GM18498 (cell line): ENCODE measurements around the gene KLHL36.
A peak's percentile ranks its signal among the peaks of the same experiment; 100 is the strongest.
"Not testable (repeated sequence)": the region's sequence is repeated elsewhere in the genome, so short reads cannot be mapped to it uniquely, and the experiment has no call there.

Experiments
- ATAC-seq: cut with Tn5 transposase; IDR thresholded peaks from one replicate; pipeline ENCODE4 v1.9.1; 2021; ENCODE audit warnings: mild to moderate bottlenecking, moderate library complexity; ENCODE audit not compliant: unreplicated experiment

The KLHL36 gene

DNA sequence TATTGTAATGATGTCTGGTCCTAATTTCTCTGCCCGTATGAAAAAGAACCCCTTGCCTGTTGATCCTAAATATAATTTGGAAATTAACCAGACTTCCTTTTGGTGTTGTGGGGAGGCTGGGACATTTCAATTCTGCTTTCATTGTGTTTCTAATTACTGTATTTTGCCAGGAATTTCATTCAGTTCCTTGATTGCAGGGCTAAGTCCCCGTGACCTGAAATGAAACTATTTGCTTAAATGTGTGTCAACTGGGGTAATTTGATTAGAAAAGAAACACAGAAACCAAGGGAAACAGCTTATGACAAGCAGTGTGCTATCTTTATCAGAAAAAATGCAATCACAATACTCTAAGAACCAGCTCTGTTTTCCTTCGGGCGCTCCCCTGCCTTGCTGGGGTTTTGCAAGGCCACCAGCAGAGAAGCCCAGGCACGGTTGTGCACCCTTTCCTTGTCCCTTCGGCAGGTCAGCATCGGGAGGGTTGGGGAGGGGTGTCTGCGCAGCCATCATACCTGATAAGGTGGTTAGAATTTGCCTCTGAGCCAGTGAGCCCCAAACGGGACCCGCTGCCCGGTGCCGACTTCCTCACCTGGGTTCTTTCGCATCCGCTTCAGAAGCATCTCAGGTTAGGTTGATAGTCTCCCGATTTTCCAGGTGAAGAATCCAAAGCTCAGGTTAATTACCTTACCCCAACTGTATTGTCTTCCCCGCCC, 19.4 kb downstream of the KLHL36 start:
- no peak for ATAC-seq

DNA sequence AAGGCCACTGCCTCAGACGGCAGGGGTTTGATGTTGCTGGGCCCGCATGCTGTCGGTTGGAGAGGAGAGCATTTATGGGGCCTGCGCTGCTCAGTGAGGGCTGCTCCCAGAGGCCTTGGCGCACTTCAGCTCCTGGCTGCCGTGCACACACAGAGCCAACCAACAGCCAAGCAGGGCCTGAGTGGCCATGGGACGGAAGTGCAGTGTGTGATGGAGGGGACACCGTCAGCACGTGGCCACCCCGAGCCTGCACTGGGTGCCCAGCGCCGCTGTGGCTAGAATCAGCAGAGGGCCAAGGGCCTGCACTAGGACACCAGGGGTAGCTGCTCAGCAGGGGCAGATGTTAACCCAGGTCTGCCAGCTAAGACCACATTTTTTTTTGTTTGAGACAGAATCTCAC, 21.8 kb downstream of the KLHL36 start:
- no peak for ATAC-seq

DNA sequence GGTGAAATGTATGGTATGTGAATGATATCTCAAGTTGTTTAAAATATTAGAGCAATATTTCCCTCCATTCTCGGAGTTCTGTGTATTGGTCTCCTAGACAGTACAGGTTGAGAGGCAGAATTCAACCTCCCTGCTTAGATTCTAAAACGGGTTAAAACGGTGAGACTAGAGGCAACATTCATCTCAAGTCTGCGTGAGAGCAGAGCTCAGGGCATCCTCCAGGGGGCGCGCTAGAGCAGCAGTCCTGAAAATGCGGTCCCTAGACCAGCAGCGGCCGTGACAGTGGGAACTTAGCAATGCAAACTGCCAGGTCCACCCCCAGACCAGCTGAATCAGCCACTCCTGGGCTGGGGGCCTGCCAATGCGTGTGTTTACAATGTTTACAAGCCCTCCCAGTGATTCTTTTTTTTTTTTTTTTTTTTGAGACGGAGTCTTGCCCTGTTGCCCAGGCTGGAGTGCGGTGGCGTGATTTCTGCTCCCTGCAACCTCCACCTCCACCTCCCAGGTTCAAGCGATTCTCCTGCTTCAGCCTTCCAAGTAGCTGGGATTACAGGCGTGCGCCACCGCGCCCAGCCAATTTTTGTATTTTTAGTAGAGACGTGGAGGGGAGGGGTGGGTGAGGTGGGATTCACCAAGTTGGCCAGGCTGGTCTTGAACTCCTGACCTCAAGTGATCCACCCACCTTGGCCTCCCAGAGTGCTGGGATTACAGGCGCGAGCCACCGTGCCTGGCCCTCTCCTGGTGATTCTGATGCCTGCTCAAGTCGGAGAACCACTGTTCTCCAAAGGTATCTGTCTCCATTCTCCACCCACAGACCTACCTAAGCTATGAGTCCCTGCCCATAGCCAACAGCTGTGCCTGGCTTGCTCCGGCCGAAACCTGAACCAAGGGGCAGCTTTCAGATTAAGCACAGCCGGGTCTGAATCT, 24.2 kb downstream of the KLHL36 start:
- no peak for ATAC-seq

DNA sequence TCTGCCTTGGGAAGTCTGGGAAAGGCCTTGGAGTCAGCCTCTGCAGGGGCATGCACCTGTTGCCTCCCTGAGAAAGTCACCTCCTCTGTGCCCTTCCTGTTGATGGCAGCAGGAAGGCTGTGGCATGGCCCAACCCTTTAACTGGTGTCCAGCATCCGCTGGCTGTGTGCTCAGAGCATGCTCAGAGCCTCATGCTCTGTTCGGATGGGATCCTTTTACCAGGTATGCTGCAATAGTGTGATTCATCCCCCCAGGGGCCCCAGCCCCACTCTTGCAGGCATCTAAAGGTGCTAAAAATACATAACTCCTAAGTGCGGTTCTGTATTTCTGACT, 24.9 kb downstream of the KLHL36 start:
- ATAC-seq: no peak

DNA sequence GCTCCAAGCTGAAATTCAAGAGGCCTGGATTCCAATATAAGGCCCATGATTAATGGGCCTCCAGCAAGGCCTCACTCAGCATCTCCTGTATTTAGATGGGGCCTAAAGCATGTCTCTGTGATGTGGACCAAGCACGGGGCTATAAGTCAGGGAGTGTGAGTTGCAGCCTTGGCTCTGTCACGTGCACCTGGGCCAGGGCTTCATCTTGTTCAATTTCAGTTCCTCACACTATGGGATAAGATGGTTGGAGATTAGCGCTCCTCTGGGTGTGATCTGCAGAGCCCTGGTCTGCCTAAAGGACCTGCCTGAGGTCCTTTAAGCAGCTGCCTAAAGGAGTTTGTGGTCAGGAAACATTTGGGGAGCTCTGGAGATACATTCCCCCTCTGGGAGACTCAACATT, 25.2 kb downstream of the KLHL36 start:
- no peak for ATAC-seq

DNA sequence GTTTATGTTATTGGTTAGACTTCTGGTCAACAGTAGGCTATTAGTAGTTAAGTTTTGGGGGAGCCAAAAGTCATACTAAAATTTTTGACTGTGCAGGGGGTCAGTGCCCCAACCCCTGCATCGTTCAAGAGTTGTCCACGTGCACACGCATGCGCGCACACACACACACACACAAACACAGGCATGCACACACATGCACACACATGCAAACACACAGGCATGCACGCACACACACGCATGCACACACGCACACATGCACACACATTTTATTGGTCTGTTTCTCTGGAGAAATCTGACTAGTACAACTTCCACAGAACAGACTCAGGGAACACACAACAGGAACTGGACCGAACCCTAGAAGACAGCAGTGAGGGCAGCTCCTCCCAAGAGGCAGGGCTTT, 27.1 kb downstream of the KLHL36 start:
- no peak for ATAC-seq

DNA sequence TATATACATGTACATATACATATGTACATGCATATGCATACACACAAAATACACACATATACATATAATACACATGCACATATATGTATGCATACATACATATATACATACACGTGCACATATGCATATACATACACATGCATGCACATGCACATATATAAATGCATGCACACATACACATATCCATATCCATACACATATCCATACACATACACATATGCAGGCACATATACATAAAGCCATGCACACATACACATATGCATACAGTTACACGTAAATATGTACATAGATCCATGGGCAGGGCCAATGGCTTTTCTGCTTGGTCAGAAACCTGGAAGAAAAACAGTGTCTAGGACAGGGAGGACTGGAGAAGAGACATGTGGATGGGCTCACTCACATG, 27.6 kb downstream of the KLHL36 start:
- ATAC-seq: no peak

DNA sequence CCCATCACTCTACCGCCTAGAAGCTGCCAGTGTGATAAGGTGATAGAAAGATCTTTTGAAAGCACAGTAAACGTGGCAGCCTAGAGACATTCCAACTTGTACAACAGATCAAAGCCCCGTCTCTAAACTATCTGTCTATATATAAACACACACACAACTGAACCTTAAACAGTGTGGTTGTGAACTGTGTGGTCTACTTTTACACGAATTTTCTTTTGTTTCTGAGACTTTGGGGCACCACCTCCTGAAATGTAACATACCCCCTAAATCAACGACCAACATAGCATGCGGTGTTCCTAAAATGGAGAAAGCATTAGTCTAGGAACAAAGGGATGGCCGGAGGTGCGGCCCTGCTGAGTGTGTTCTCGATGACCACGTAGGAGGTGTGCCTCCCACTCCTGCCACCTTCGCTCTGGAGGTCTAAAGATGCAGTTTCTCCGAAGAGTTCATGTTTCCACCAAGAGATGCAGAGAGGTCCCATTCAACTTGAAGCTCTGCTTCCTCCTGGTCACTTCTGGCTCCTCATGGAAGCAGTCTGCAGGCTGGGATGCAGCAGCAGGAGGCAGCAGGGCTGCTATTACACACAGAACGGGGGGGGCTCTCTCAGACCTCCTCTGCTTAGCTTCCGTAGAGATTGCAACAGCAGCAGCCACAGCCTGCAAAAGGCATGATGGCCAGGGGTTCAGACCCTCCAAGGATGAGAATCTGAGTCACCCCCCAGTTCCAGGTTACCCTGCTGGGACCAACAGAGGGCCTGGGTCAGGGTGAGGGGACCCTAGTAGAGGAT, 28.9 kb downstream of the KLHL36 start:
- no peak for ATAC-seq

DNA sequence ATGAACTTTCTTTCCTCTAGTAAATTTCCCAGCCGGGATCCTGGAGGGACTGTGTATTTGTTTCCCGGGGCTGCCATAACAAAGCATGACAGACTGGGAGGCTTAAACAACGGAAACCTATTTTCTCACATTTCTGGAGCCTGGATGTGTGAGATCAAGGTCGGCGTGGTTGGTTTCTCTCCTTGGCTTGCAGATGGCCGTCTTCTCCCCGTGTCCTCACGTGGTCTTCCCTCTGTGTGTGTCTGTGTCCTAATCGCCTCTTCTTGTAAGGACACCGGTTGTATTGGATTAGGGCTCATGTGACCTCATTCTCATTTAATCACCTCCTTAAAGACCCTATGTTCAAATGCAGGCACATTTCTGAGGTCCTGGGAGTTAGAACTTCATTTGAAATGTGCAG, 29.5 kb downstream of the KLHL36 start:
- ATAC-seq: no peak

DNA sequence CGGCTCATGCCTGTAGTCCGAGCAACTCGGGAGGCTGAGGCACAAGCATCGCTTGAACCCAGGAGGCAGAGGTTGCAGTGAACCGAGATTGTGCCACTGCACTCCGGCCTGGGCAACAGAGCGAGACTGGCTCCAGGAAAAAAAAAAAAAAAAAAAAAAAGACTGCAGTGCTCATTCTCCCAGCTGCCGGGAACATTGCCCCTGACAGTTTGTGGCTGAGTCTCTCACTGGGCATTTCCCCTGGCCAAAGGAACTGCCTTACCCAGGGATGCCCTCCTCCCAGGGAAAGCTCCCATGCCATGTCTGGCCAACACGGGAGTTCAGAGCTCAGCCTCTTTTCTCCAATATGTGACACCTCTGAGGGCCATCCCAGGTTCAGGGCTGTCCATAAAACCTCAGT, 30.2 kb downstream of the KLHL36 start:
- ATAC-seq: no peak

DNA sequence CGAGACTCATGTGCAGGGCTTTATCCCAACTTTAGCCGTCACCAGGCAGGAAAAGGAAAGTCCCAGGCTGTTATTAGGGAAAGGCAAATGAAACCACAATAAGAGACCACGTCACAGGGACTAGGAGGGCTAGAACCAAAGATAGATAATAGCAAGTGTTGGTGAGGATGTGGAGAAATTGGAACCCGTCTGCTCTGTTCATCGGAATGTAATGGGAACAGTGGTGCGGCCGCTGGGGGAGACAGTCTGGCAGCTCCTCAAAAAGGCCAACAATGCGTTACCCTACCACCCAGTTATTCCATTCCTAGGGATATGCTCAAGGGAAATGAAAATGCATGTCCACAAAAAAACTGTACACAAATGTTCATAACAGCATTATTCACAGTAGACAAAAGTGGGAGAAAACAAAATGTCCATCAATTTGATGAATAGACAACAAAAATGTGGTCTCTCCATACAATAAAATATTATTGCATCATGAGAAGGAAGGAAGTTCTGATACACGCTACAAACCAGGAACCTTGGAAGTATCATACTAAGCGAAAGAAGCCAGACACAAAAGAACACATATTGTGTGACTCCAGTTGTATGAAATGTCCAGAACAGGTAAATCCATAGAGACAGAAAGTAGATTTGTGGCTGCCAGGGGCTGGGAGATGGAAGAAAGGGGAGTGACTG, 32.0 kb downstream of the KLHL36 start:
- no peak for ATAC-seq

DNA sequence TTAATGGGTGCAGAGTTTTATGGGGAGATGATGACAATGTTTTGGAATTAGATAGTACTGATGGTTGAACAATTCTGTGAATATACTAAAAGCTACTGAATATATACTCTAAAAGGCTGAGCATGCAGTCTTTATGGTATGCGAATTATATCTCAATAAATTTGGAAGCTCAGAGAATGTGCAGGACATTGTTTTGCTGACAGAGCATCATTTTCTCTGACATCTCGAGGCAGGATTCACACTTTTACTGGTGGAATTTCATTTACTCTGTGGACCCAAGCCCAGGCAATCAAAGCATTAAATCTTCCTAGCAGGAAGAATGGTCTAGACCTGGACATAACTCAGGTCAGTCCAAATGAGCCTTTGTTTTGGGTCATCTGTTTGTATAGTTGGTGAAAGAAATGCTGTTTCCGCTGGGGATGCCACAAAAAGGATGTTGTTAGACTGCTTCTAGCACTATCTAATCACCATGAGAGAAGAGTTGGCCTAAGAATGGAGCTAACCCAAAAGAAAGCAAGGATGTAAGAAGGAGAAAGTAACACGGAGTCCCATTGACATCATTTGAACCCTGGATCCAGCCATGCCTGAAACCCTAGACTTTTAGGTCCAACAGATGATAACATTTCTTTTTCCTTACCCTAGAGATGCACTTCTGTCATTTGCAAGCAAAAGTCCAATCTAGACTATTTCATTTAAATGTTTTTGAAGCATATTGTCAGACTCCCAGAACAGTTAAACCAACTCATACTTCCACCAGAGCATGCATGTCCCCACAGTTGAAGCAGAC, 32.7 kb downstream of the KLHL36 start:
- no peak for ATAC-seq

DNA sequence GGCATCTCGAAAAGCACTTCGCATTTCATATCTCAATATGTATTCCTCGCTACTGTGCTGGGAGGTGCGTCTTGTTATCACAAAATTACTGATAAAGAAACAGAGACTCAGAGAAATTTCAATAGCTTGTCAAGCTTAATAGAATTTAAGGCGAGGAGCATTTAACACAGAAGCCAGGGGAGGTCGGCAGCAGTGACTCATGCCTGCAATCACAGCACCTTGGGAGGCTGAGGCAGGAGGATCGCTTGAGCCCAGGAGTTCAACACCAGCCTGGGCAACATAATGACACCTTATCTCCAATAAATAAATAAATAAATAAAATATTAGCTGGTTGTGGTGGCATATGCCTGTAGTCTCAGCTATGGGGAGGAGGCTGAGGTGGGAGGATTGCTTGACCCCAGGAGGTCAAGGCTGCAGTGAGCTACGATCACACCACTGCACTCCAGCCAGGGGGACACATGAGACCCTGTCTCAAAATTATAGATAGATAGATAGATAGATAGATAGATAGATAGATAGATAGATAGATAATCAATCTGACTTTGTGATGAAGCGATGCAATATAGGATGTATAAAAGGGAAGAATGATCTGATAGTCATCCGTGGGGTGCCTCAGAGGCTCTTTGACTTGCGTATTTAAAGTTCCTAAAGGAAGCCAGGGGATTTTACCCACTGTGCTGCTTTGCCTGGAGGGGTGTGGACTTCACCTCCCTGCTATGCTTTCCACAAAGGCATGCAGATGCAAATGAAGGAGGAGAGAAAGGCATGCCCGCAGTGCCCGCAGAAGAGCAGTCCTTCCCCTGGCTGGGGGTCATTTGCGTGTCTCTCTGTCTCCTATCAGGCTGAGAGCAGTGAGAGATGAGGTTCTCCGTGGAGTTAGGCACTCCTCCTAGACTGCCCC, 35.6 kb downstream of the KLHL36 start:
- ATAC-seq: no peak

DNA sequence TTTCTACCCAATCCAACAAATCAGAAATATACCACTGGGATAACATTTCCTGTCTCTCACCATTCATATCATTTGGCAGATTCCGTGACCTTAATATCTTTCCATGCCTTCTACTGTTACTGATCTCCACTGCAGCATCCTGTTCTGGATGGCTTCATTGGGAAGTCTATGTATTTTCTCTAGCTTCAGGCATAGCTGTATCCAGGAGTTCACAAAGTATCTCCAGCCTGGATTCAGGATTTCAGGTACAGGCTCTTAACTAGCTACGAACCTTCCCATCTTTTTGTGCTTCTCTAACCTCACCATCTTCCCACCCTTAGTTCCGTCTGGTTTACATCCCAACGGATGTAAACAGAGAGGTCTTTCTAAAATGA, 36.3 kb downstream of the KLHL36 start:
- ATAC-seq: no peak

DNA sequence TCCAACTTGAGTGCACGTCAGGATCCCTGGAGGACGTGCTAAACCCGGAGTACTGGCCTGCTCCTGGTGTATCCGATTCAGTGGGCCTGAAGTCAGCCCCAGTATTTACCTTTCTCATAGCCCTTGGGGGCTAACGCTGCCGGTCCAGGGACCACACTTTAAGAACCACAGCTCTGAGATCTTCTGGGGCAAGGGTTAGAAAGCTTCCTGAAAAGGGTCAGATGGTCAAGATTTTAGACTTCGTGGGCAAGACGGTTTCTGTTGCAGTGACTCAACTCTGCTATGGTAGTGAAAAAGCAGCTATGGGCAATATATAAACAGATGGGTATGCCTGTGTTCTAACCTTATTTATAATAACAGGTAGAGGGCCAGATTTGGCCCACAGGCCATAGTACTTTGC, 36.9 kb downstream of the KLHL36 start:
- ATAC-seq: no peak

DNA sequence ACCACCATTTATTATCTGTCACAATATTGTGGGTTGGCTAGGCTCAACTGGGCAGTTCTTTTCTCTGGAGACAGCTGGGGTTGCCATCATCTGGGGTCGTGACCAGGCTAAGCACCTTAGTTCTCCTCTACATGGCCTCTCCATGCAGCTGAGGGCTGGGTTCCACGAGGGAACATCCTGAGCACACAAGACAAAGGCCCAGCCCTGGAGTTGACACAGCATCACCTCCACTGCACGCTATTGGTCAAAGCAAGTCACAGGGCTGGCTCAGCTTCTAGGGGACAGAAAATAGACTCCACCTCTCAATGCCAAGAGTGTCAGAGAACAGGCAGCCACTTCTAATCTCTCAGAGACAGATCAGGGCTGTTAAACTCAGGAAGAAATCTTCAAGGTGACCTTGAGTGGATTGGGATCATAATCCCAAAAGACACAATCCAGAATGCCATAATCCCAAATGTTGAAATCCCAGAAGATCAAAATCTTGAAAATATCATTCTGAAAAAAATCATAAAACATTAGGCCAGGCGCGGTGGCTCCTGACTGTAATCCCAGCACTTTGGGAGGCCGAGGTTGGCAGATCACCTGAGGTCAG, 38.5 kb downstream of the KLHL36 start:
- ATAC-seq: no peak

DNA sequence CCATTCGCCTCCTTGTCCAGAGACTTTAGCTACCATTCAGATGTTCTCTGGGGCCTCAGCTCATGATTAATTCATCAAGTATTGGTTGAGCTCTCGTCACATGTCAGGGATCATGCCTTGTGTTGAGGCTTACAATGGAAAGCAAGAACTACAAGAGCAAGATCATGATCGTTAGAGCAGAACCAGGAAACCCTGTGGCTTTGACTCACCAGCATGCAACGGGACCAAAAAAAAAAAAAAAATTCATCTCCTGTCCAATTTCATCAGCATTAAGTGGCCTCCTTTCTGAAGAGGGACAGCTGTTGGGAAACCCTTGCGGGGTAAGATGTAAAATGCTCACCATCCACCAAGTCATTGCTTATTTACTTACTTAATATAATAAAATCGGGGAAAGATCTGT, 39.4 kb downstream of the KLHL36 start:
- peak; percentile 71 for ATAC-seq

DNA sequence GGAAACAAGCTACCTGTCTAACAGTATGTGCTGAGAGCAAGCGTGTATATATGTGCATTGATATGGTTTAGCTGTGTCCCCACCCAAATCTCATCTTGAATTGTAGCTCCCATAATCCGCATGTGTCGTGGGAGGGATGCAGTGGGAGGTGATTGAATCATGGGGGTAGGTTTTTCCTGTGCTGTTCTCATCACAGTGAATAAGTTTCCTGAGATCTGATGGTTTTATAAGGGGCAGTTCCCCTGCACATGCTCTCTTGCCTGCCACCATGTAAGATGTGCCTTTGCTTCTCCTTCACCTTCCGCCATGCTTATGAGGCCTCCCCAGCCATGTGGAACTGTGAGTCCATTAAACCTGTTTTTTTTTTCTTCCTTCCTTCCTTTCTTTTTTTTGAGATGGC, 39.9 kb downstream of the KLHL36 start:
- ATAC-seq: not testable (repeated sequence)

DNA sequence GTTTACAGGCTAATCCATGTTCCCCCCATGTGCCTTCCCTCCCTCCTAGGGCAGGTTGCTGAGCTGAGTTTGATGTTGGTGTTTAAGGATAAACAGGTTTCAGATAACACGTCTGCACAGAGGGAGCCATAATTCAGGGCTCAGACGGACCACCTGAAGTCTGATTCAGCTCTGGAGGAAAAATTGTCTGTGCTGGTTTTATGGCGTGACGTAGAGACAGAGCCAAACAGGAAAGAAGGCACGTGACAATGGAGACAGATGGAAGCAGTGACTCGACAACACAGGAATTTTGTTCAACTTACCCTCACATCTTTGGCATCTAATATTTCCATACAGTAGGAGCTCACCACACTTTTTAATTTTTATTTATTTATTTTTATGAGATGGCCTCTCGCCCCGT, 40.8 kb downstream of the KLHL36 start:
- ATAC-seq: no peak
